IMR-90 (cell line): ENCODE data around the gene SPINK5. TPM values are rescaled to one million over a fixed set of nuclear protein-coding genes. Genes with fewer than 3 reads are reported as not detected.

Source experiments
- ATAC-seq: fragments of 200-7000 bp; cut with Tn5 transposase; 2 replicates; pipeline ENCODE4 v1.9.1; 2020; ENCODE audit warnings: low read depth, mild to moderate bottlenecking, moderate library complexity
- BruUV-seq: library from RNA; stranded (reverse); fragments of 400-500 nt; replicated peaks from 2 replicates; lab custom pipeline; 2021; lab: Mats Ljungman, UMichigan
- CTCF ChIA-PET: fragments of 300-600 bp; formaldehyde crosslinking; extraction: SDS; loops from one replicate; lab custom pipeline; 2021; ENCODE audit warnings: antibody characterized with exemption; lab: Yijun Ruan, JAX
- POLR2A ChIA-PET: fragments of 300-600 bp; sonication (Branson Sonifier 250); formaldehyde crosslinking; loops from one replicate; lab custom pipeline; 2022; ENCODE audit warnings: antibody characterized with exemption; ENCODE audit not compliant: unreplicated experiment; lab: Charles Lee
- DNase-seq: peaks from one replicate; pipeline ENCODE4 v3.0.0; 2013
- H2AFZ ChIP-seq: replicated peaks from 2 replicates; pipeline ENCODE3; 2013; ENCODE audit warnings: low read length, mild to moderate bottlenecking; ENCODE audit not compliant: poor library complexity
- H2AK5ac ChIP-seq: 2 replicates; pipeline ENCODE4 v1.6.1; 2013; ENCODE audit warnings: low read depth, low read length, inconsistent platforms
- H2AK9ac ChIP-seq: replicated peaks from 2 replicates; pipeline ENCODE3; 2013; ENCODE audit warnings: mild to moderate bottlenecking, low read depth, low read length, moderate library complexity; ENCODE audit not compliant: poor library complexity
- H2BK120ac ChIP-seq: 2 replicates; pipeline ENCODE4 v1.6.1; 2013; ENCODE audit warnings: low read depth, low read length, inconsistent platforms
- H2BK15ac ChIP-seq: 3 replicates; pipeline ENCODE4 v1.6.1; 2013; ENCODE audit warnings: low read depth, low read length, inconsistent platforms
- H2BK20ac ChIP-seq: 2 replicates; pipeline ENCODE4 v1.6.1; 2013; ENCODE audit warnings: low read depth, mild to moderate bottlenecking, inconsistent platforms, low read length, moderate library complexity
- H2BK5ac ChIP-seq: 2 replicates; pipeline ENCODE4 v1.6.1; 2013; ENCODE audit warnings: mild to moderate bottlenecking, low read depth, low read length, inconsistent platforms; ENCODE audit not compliant: poor library complexity, severe bottlenecking
- H3K14ac ChIP-seq: replicated peaks from 2 replicates; pipeline ENCODE4 v1.6.1; 2013; ENCODE audit warnings: low read depth, low read length, inconsistent platforms
- H3K18ac ChIP-seq: 2 replicates; pipeline ENCODE4 v1.6.1; 2013; ENCODE audit warnings: low read depth, low read length, control low read depth
- H3K23ac ChIP-seq: 2 replicates; pipeline ENCODE4 v1.6.1; 2013; ENCODE audit warnings: low read depth, low read length, inconsistent platforms
- H3K27ac ChIP-seq: 2 replicates; pipeline ENCODE4 v1.5.1; 2013; ENCODE audit warnings: mild to moderate bottlenecking, control low read depth, low read length; ENCODE audit not compliant: insufficient read depth
- H3K27me3 ChIP-seq: 2 replicates; pipeline ENCODE4 v1.6.1; 2013; ENCODE audit warnings: low read length; ENCODE audit not compliant: control insufficient read depth, insufficient read depth
- H3K36me3 ChIP-seq: 2 replicates; pipeline ENCODE4 v1.6.1; 2013; ENCODE audit warnings: low read length, mixed read lengths; ENCODE audit not compliant: control insufficient read depth, insufficient read depth
- H3K4ac ChIP-seq: 2 replicates; pipeline ENCODE4 v1.6.1; 2013; ENCODE audit warnings: low read depth, low read length, inconsistent platforms
- H3K4me1 ChIP-seq: 2 replicates; pipeline ENCODE4 v1.6.1; 2013; ENCODE audit warnings: low read length, mixed read lengths; ENCODE audit not compliant: control insufficient read depth, insufficient read depth
- H3K4me2 ChIP-seq: 2 replicates; pipeline ENCODE4 v1.6.1; 2013; ENCODE audit warnings: low read depth, mild to moderate bottlenecking, control low read depth, low read length, moderate library complexity
- H3K4me3 ChIP-seq: 2 replicates; pipeline ENCODE4 v1.5.1; 2013; ENCODE audit warnings: low read depth, mild to moderate bottlenecking, control low read depth, low read length, moderate library complexity; ENCODE audit not compliant: insufficient read depth
- H3K56ac ChIP-seq: 2 replicates; pipeline ENCODE4 v1.6.1; 2013; ENCODE audit warnings: low read length, inconsistent platforms; ENCODE audit not compliant: insufficient read depth; ENCODE audit errors: extremely low read depth
- H3K79me1 ChIP-seq, 2 experiments: 2 replicates each; pipeline ENCODE4 v1.6.1; 2013; ENCODE audit warnings: low read length in 2 of 2, inconsistent platforms in 1 of 2, low read depth in 1 of 2
- H3K9ac ChIP-seq: 2 replicates; pipeline ENCODE4 v1.6.1; 2013; ENCODE audit warnings: low read depth, low read length, control low read depth
- H3K9me1 ChIP-seq: 2 replicates; pipeline ENCODE4 v1.6.1; 2013; ENCODE audit warnings: low read length, inconsistent platforms; ENCODE audit not compliant: insufficient read depth
- H3K9me3 ChIP-seq: 2 replicates; pipeline ENCODE4 v1.6.1; 2013; ENCODE audit warnings: low read length; ENCODE audit not compliant: control insufficient read depth, insufficient read depth
- H4K20me1 ChIP-seq: 2 replicates; pipeline ENCODE4 v1.6.1; 2013; ENCODE audit warnings: low read length, inconsistent platforms; ENCODE audit not compliant: insufficient read depth
- H4K5ac ChIP-seq: 2 replicates; pipeline ENCODE4 v1.6.1; 2013; ENCODE audit warnings: mild to moderate bottlenecking, low read depth, low read length, control low read depth
- H4K8ac ChIP-seq, 2 experiments: 2 replicates each; pipeline ENCODE4 v1.6.1; 2013; ENCODE audit warnings: low read depth in 2 of 2, low read length in 2 of 2, control low read depth in 1 of 2, inconsistent platforms in 1 of 2
- H4K91ac ChIP-seq: 2 replicates; pipeline ENCODE4 v1.6.1; 2013; ENCODE audit warnings: low read depth, low read length, inconsistent platforms; ENCODE audit not compliant: insufficient read depth
- CHD1 ChIP-seq: IDR thresholded peaks from 2 replicates; pipeline ENCODE4 v1.6.1; 2012; ENCODE audit warnings: low read depth, low read length, improper control_type of control experiment
- MAZ ChIP-seq: IDR thresholded peaks from 2 replicates; pipeline ENCODE4 v1.6.1; 2012; ENCODE audit warnings: low read depth, mild to moderate bottlenecking, low read length, improper control_type of control experiment, moderate library complexity, borderline replicate concordance
- WGBS, 2 experiments: methylation state at CpG; one replicate each; pipeline versions ENCODE4 v1.1.5 to v1.1.7; 2013; ENCODE audit warnings: missing lambda C conversion rate in 2 of 2; ENCODE audit not compliant: insufficient read length in 1 of 2; ENCODE audit errors: extremely low coverage in 2 of 2; 5-methylcytosine and 5-hydroxymethylcytosine counted together
- dilution Hi-C: fragments of 300-500 bp; cut with HindIII; formaldehyde crosslinking; loops from one replicate; pipeline ENCODE4 v1.14.3; 2018; ENCODE audit warnings: low sequenced_read_pairs; ENCODE audit not compliant: unreplicated experiment
- in situ Hi-C: fragments of 300-500 bp; cut with MboI; formaldehyde crosslinking; loops from 3 replicates; pipeline ENCODE4 v1.14.3; 2019; ENCODE audit warnings: low sequenced_read_pairs, inconsistent platforms, mixed read lengths
- intact Hi-C: fragments of 100-400 bp; cut with micrococcal nuclease; formaldehyde crosslinking; loops from 2 replicates; pipeline ENCODE4 v1.10.0; 2022
- polyA plus RNA-seq, 3 experiments: library from polyadenylated mRNA; depleted of rRNA; stranded (reverse); fragments of >200 nt; gene quantifications; 2 replicates each; pipeline ENCODE4 v1.2.3, GENCODE V29; 2012; ENCODE audit warnings: low replicate concordance in 1 of 3
- total RNA-seq: library from RNA; depleted of rRNA; stranded (reverse); fragments of >200 nt; gene quantifications from 2 replicates; pipeline ENCODE4 v1.2.3, GENCODE V29; 2012

SPINK5 gene
- total and polyA plus RNA-seq, 2 of the 4 experiments (the other 2 are of a cell fraction): not detected

DNA sequence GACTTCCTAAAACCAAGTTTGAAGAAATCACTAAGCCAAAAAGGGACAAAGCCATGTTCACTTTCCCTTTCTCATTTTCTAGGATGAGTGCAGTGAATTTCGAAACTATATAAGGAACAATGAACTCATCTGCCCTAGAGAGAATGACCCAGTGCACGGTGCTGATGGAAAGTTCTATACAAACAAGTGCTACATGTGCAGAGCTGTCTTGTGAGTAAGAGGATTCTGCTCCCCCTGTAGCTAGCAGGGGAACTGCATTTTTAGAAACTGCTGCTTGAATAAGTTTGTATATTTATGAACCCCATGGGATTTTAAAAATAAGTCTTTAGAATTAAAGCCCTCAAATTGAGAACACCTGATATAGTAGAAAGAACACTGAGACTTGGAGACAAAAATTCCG, 61.9 kb downstream of the SPINK5 start:
- Histone ChIP-seq H4K20me1 (no peaks in the 10 kb centered on the region), H3K27ac (no peak overlapping the region)
- ATAC-seq: no peak

More for the DNA sequence above, 61.9 kb downstream of the SPINK5 start:
- H2AK5ac ChIP-seq: no peak overlapping the region
- no peak overlapping the region for H2AFZ ChIP-seq
- no peaks in the 10 kb centered on the region for H3K27me3 ChIP-seq
- no peak overlapping the region for H4K5ac ChIP-seq
- TF ChIP-seq CHD1: no peak
- no peak for TF ChIP-seq MAZ
- H2BK20ac ChIP-seq: no peak overlapping the region
- H3K56ac ChIP-seq: no peak overlapping the region
- CTCF ChIA-PET: no interaction called here
- no peak overlapping the region for H3K14ac ChIP-seq
- no peak overlapping the region for H3K4me2 ChIP-seq
- no peak overlapping the region for H4K91ac ChIP-seq
- DNase-seq: peak; percentile 8
- H3K4ac ChIP-seq: no peak overlapping the region
- H2BK15ac ChIP-seq: no peak overlapping the region
- H3K36me3 ChIP-seq: no peaks in the 10 kb centered on the region
- H3K18ac ChIP-seq: no peak overlapping the region
- no peaks in the 10 kb centered on the region for H3K9me3 ChIP-seq
- intact Hi-C loops (loop anchor here (10.0 kb wide), 1 partner anchor 241 kb away; no protein-coding TSS in a partner anchor), in situ Hi-C loops (no loop called here), dilution Hi-C loops (no loop called here)
- POLR2A ChIA-PET: no interaction called here
- no peak overlapping the region for H3K9ac ChIP-seq
- no TSS peak for BruUV-seq
- H3K4me1 ChIP-seq: no peaks in the 10 kb centered on the region
- no CpG with 5 or more reads among the region's 3 CpGs for WGBS, 2 experiments
- H2BK5ac ChIP-seq: no peak overlapping the region
- no peaks in the 10 kb centered on the region for H3K79me1 ChIP-seq
- no peak overlapping the region for H2AK9ac ChIP-seq
- no peaks in the 10 kb centered on the region for H3K9me1 ChIP-seq
- H3K4me3 ChIP-seq: no peak overlapping the region
- no peak overlapping the region for H2BK120ac ChIP-seq
- H4K8ac ChIP-seq: no peak overlapping the region
- no peak overlapping the region for H3K23ac ChIP-seq
